Natural killer cell (primary cell): ENCODE measurements around the gene FNDC3B. TPM values are rescaled to one million over a fixed set of nuclear protein-coding genes. Genes with fewer than 3 reads are reported as not detected.
A peak's percentile ranks its signal among the peaks of the same experiment; 100 is the strongest.

Experiments
- ATAC-seq, 3 donors: fragments of 150-1000 bp in 2 of 3; fragments of 200-7000 bp in 1 of 3; cut with Tn5 transposase; 1 replicate in 1 of 3; 2 replicates in 2 of 3; pipeline ENCODE4 v1.10.0; 2021; ENCODE audit warnings: mild to moderate bottlenecking in 2 of 3, moderate library complexity in 2 of 3
- DNase-seq, 2 donors: peaks; one replicate each; pipeline versions ENCODE4 v3.0.0 to v3.0.0-alpha.2; 2013 to 2021; ENCODE audit warnings: mixed read lengths in 1 of 2
- H3K27ac ChIP-seq: one replicate; pipeline ENCODE4 v1.5.1; 2013; ENCODE audit warnings: mild to moderate bottlenecking, low read length
- H3K27me3 ChIP-seq: one replicate; pipeline ENCODE4 v1.6.1; 2013; ENCODE audit warnings: low read length; ENCODE audit not compliant: control insufficient read depth, insufficient read depth
- H3K36me3 ChIP-seq: one replicate; pipeline ENCODE4 v1.6.1; 2013; ENCODE audit warnings: low read length; ENCODE audit not compliant: control insufficient read depth, insufficient read depth
- H3K4me1 ChIP-seq: one replicate; pipeline ENCODE4 v1.6.1; 2013; ENCODE audit warnings: low read length; ENCODE audit not compliant: control insufficient read depth, insufficient read depth
- H3K4me3 ChIP-seq: one replicate; pipeline ENCODE4 v1.5.1; 2013; ENCODE audit warnings: low read length
- H3K9me3 ChIP-seq: one replicate; pipeline ENCODE4 v1.6.1; 2013; ENCODE audit warnings: low read length; ENCODE audit not compliant: control insufficient read depth, insufficient read depth
- H3K27ac Mint-ChIP-seq, 2 donors: one replicate each; pipeline ENCODE4 v1.8.0; 2022; ENCODE audit warnings: mild to moderate bottlenecking in 2 of 2, mixed read lengths in 2 of 2, moderate library complexity in 1 of 2
- H3K27me3 Mint-ChIP-seq, 2 donors: one replicate each; pipeline ENCODE4 v1.8.0; 2022; ENCODE audit warnings: low read depth in 2 of 2, mixed read lengths in 2 of 2
- H3K36me3 Mint-ChIP-seq: one replicate; pipeline ENCODE4 v1.8.0; 2022; ENCODE audit warnings: mixed read lengths
- H3K4me1 Mint-ChIP-seq, 2 donors: one replicate each; pipeline ENCODE4 v1.8.0; 2022; ENCODE audit warnings: mixed read lengths in 2 of 2
- H3K4me3 Mint-ChIP-seq: one replicate; pipeline ENCODE4 v1.8.0; 2022; ENCODE audit warnings: mild to moderate bottlenecking, moderate library complexity, mixed read lengths
- H3K9me3 Mint-ChIP-seq, 2 donors: one replicate each; pipeline ENCODE4 v1.8.0; 2022; ENCODE audit warnings: mixed read lengths in 2 of 2
- WGBS: methylation state at CpG from one replicate; pipeline ENCODE4 v1.1.7; 2013; ENCODE audit warnings: missing lambda C conversion rate; ENCODE audit not compliant: insufficient coverage; 5-methylcytosine and 5-hydroxymethylcytosine counted together
- intact Hi-C: fragments of 100-400 bp; cut with micrococcal nuclease; formaldehyde crosslinking; loops from one replicate; pipeline ENCODE4 v1.14.2; 2022
- total RNA-seq, 4 donors: library from RNA; stranded (reverse); fragments of 120-200 nt in 1 of 4; gene quantifications; one replicate each; pipeline versions ENCODE4 v1.2.3 to v1.2.4, GENCODE V29; 2013 to 2022
- TF ChIP-seq, protein P1 (sequence below): fragments of 200-600 bp; IDR thresholded peaks from one replicate; pipeline ENCODE4 v1.8.0; 2022; ENCODE audit warnings: antibody characterized with exemption

Gene FNDC3B
- total RNA-seq, 3 donors from 2014 or later (not counting 1 experiment from before 2014, with no cell fraction given): 154 to 214 (median 206) TPM

DNA sequence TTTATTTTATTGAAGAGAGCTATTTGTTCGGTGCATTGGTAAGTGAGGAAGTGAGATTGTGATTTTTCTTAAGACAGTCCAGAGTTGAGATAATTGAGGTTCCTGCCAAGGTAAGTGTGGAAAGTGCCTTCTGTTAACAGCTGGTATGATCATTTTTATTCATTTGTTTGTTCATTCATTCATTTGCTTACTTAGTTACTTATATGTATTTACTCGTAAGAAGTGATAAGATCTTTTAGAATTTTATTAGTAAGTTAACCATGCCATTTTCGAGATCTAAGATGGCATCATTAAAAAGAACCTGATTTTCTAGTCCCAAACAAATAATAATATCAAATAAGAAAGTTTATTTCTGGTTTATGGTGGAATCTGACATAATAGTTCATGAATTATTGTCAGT, 258.9 kb downstream of the FNDC3B start:
- no peak overlapping the region for H3K4me3 ChIP-seq
- Mint-ChIP-seq H3K36me3 (peaks cover 15% of the 10 kb centered on the region), H3K9me3 (peaks cover 0 to 2% of the 10 kb centered on the region in 2 donors), H3K27me3 (no peaks in the 10 kb centered on the region), H3K4me3 (no peak overlapping the region), H3K27ac (peak overlapping the region in 1 of 2 donors; percentile 11), H3K4me1 (peaks cover 21 to 23% of the 10 kb centered on the region in 2 donors)
- no peak overlapping the region for H3K27ac ChIP-seq
- DNase-seq: no peak
- H3K9me3 ChIP-seq: no peaks in the 10 kb centered on the region
- intact Hi-C loops: no loop called here
- peaks cover 49% of the 10 kb centered on the region for H3K36me3 ChIP-seq
- no peaks in the 10 kb centered on the region for H3K27me3 ChIP-seq
- TF ChIP-seq, protein P1, sequence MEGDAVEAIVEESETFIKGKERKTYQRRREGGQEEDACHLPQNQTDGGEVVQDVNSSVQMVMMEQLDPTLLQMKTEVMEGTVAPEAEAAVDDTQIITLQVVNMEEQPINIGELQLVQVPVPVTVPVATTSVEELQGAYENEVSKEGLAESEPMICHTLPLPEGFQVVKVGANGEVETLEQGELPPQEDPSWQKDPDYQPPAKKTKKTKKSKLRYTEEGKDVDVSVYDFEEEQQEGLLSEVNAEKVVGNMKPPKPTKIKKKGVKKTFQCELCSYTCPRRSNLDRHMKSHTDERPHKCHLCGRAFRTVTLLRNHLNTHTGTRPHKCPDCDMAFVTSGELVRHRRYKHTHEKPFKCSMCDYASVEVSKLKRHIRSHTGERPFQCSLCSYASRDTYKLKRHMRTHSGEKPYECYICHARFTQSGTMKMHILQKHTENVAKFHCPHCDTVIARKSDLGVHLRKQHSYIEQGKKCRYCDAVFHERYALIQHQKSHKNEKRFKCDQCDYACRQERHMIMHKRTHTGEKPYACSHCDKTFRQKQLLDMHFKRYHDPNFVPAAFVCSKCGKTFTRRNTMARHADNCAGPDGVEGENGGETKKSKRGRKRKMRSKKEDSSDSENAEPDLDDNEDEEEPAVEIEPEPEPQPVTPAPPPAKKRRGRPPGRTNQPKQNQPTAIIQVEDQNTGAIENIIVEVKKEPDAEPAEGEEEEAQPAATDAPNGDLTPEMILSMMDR: no peak
- H3K4me1 ChIP-seq: no peaks in the 10 kb centered on the region
- ATAC-seq: no peak
- 93% methylated on average over 1 of the region's 3 CpGs for WGBS

DNA sequence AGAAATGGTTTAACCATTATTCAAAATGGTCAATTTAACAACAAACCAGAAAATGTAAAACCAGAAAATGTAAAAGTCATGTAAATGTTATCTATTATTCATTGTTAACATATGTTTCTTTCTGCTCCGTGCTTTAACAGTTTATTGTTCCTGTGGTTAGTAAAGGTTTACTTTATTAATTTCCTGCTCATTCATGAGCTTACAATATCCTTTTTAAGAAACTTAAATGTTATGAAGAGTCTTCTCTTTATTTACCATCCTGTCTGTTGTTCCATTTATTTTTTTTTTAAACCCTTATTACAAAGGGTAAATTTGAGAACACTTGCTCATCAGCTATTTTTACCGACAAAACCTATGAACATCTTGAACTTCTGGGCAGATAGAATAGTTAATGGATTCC, 260.8 kb downstream of the FNDC3B start:
- Histone ChIP-seq H3K9me3 (no peaks in the 10 kb centered on the region), H3K4me3 (no peak overlapping the region), H3K27ac (no peak overlapping the region), H3K4me1 (no peaks in the 10 kb centered on the region), H3K27me3 (no peaks in the 10 kb centered on the region), H3K36me3 (peaks cover 48% of the 10 kb centered on the region)
- intact Hi-C loops: no loop called here
- Mint-ChIP-seq H3K4me3 (no peak overlapping the region), H3K9me3 (no peaks in the 10 kb centered on the region), H3K36me3 (peaks cover 15% of the 10 kb centered on the region), H3K27ac (peak overlapping the region in 1 of 2 donors; percentile 41), H3K4me1 (peaks cover 14 to 15% of the 10 kb centered on the region in 2 donors), H3K27me3 (no peaks in the 10 kb centered on the region)
- TF ChIP-seq, protein P1: no peak
- WGBS: 93% methylated on average over 1 of the region's 2 CpGs
- ATAC-seq (no peak), DNase-seq (no peak)

DNA sequence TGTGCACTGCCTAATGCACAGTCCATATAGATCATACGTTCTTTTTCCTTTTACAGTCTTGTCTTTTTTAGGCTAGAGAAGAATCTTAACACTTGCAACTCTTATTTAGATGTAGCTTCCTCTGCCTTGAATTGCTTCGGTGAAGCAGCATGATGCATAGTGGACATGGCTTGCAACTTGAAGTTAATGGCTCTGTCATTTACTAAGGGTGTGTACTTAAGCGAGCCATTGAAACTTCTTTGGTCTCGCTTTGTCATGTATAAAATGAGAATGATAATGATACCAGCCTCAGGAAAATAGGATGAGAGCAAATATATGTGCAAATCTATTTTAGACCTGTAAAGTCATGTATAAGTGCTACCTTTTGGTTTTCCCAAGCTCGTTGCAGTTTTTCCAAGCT, 261.5 kb downstream of the FNDC3B start:
- H3K27ac ChIP-seq: no peak overlapping the region
- TF ChIP-seq, protein P1: no peak
- no peaks in the 10 kb centered on the region for H3K9me3 ChIP-seq
- DNase-seq (no peak), ATAC-seq (no peak)
- peaks cover 14 to 15% of the 10 kb centered on the region in 2 donors for H3K4me1 Mint-ChIP-seq
- no peaks in the 10 kb centered on the region for H3K9me3 Mint-ChIP-seq
- peaks cover 50% of the 10 kb centered on the region for H3K36me3 ChIP-seq
- no peaks in the 10 kb centered on the region for H3K27me3 ChIP-seq
- no peak overlapping the region for H3K4me3 Mint-ChIP-seq
- intact Hi-C loops: no loop called here
- H3K4me3 ChIP-seq: no peak overlapping the region
- H3K36me3 Mint-ChIP-seq: peaks cover 15% of the 10 kb centered on the region
- H3K4me1 ChIP-seq: no peaks in the 10 kb centered on the region
- peak overlapping the region in 1 of 2 donors; percentile 41 for H3K27ac Mint-ChIP-seq
- WGBS: 94% methylated on average over 4 of the region's 5 CpGs
- no peaks in the 10 kb centered on the region for H3K27me3 Mint-ChIP-seq

DNA sequence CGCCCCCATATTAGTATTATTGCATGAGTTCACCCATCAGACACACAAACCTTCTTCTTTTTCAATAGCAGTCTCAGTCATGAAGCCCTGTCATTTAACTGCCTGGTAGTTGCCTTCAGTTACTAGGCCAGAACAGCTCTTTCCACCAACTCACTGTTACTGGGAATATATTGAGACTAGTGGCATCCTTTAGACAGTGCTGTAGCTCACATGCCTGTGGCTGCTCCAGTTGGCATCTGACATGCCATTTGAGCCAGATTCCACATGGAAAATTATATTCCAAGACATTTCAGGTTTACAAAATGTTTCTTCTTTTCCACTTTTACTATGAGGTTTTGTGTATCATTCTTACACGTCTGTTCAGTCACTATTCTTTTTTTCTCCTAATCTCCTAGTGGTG, 262.8 kb downstream of the FNDC3B start:
- Histone ChIP-seq H3K36me3 (peaks cover 48% of the 10 kb centered on the region), H3K4me1 (no peaks in the 10 kb centered on the region), H3K27ac (no peak overlapping the region), H3K4me3 (no peak overlapping the region), H3K27me3 (no peaks in the 10 kb centered on the region), H3K9me3 (no peaks in the 10 kb centered on the region)
- no peak for DNase-seq
- Mint-ChIP-seq H3K4me1 (peaks cover 6% of the 10 kb centered on the region in 2 donors), H3K9me3 (no peaks in the 10 kb centered on the region), H3K27ac (peak overlapping the region in 1 of 2 donors; percentile 2), H3K36me3 (peaks cover 8% of the 10 kb centered on the region), H3K4me3 (no peak overlapping the region), H3K27me3 (no peaks in the 10 kb centered on the region)
- ATAC-seq: no peak
- TF ChIP-seq, protein P1: no peak
- intact Hi-C loops: no loop called here
- 100% methylated on average over 1 of the region's 2 CpGs for WGBS
